Stimulated activated CD4-positive, alpha-beta T cell treated with anti-CD3 and anti-CD28 coated beads, Interleukin-15, amount 100 ng/mL, for 1 hour (primary cell): ENCODE measurements around the gene FKBP1C.

Experiments
- DNase-seq, 2 donors: peaks; one replicate each; pipeline ENCODE4 v3.0.0-alpha.2; 2020; ENCODE audit warnings: low read depth in 1 of 2, low spot score in 1 of 2

The FKBP1C gene

DNA sequence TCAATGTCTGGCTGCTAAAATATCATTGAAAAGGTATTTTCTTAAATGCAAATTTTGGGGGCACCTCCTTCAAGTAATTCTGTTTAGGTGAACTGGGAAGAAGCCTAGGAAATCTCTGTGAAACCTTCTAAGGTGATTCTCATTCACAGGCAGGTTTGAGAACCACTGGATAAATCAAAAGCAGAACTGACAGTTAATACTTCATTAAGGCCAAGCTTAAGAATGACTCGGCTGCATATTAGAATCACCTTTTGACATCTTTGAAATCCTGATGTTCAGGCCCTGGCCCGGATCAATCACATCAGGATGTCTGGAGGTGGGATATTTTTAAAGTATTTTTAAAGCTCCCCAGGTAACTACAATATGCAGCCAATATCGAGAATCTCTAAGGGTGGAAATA lies 50.6 kb downstream of the FKBP1C start:
- no peak for DNase-seq
